ENCODE data around the gene UBE2G2.

The UBE2G2 gene

DNA sequence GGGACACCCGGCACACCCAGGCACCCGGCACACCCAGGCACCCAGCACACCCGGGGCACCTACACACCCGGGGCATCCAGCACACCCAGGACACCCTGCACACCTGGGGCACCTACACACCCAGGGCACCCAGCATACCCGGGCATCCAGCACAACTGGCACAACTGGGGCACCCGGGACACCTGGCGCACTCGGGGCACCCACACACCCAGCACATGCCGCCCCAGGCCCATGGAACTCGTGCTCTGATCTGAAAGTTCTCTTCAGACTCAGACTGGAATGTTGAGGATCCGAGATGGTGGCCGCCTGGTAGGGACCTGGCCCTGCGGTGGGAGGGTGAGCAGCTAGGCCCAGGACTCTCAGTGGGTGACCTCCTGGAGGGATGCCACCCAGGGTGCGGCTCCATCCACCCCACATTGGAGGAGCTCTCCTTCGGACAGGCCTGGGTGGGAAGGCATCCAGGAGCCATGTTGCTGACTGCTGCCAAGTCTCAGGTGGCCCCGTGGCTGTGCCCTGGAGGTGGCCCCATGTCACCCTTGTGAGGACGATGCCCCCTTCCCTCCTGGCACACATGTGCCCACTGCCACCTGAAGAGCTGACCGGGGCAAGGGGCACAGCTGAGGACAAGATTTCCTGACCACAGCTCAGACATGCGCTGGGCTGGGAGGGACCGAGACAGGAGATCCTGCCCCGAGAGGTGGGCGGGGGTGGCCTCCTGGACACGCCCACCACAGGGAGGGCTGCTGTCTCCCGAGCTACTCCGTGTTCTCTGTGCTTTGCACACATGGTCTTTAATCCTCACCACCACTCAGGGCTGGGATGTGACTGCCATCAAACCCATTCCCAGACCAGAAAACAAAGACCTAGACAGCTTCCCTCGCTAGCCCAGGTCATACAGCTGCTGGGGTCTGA, 37.0 kb downstream of the UBE2G2 start:
- no peak for DNase-seq (ENCODE audit: low read depth in 2 of 2)

GRCh38 chr21:44763451-44764318, 37.9 kb downstream of the UBE2G2 start:
- no peak for DNase-seq (ENCODE audit: low read depth in 2 of 2)

DNA sequence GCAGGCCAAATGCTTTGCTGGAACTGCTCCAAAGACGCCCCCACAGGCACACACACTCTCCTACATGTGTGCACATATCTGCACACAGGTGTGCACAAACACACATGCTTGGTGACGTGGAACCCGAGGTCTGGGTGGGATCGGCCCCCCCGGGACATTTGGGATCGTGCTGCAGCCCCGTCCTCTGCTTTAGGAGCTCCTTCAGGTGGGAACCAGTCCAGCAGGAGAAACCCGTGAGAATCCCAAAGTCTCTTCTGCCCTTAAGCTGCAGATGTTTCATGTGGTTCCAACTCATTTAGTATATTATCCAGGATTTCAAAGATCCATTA, 38.6 kb downstream of the UBE2G2 start:
- no peak for DNase-seq (ENCODE audit: low read depth in 2 of 2)

- DNase-seq (ENCODE audit: low read depth in 2 of 2): no peak
These were observed 39.2 kb downstream of the UBE2G2 start for GRCh38 chr21:44762221-44763049.

DNA sequence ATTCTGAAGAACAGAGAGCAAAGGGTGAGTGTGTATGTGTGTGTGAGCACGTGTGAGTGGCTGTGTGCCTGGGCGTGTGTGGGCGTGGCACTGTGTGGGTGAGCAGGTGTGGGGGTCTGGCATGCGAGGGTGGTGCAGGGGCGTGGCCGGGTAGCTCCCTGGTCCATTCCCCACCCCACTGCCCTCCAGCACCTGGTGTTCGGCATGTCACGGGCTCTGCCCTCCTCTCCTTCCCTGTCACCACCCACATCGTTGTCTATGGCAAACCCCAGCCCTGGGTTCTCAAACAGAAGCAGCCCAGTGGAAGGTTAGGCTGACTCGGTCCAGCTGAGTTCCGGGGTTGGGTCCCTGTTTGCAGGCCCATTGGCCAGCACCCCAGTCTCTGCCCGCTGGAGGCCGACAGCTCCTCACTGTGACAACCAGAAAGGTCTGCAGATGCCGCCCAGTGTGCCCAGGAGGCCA, 39.8 kb downstream of the UBE2G2 start:
- DNase-seq (ENCODE audit: low read depth in 2 of 2): no peak

DNA sequence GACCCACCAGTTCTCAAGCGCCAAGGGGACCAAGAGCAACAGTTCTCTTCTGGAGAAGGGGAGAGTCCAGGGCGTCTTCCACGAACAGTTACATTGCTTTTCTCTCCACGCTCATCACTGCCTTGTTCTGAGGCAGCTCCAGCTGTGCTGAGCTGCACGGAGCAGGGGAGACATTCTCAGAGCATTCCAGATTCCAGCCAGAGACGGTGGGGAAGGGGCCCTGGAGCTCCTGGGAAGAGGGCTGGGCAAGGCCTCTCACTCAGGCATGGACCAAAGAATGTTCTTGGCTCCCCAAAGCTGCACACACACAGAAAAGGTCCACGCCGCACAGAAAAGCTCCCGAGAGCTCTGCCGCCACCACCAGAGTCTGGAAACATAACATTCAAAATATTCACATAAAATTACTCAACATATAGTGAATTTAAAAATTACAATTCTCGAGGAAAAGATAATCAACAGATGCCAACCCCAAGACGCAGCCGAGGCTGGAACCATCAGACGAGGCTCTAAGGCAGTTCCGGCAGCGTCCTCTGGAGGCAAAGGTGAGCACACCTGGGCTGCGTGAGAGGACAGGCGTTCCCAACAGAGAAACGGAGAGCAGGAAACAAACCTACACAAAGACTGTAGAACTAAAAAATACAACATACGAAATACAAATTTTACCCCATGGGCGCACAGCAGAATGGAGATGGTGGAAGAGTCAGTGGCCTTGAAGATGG, 40.5 kb downstream of the UBE2G2 start:
- DNase-seq (ENCODE audit: low read depth in 2 of 2): no peak

- DNase-seq (ENCODE audit: low read depth in 2 of 2): no peak
These were observed 41.2 kb downstream of the UBE2G2 start for GRCh38 chr21:44760376-44760775.

GRCh38 chr21:44759628-44760285, 41.9 kb downstream of the UBE2G2 start:
- no peak for DNase-seq (ENCODE audit: low read depth in 2 of 2)

DNA sequence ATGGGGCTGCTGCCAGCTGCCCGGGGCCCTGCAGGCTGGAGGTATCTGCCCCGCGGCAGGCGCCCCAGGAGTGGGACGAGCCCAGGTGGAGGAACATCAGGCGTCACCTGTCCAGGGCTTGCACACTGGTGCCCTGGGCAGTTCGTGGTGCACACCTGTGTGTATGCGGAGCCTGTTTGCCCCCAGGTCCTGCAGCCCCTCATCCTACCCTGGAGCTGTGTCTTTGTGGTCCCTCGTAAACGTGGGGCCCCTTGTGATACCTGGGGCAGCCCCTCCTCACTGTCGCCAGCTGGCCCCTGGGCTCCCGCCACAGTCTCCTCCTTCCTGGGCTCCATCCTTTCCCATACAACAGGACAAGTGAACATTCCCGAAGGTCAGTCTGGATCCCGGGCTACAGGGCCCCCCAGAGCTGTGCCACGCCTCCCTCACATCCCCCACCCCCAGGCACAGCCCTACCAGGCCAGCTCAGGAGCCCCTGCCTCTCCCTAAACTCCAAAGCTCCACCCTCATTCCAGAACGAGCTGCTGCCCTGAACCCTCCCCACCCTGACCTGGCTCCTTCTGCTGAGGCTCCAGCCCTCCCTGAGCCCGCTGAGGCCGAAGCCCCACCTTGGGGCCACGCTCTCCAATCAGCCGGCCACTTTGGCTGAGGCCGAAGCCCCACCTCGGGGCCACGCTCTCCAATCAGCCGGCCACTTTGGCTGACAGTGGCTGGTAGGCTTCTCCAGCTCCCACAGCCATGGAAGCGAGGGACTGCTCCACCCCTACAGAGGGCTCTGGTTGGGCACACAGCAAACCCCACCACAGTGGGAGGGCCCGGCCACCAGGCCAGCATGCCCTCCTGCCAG, 42.6 kb downstream of the UBE2G2 start:
- DNase-seq (ENCODE audit: low read depth in 2 of 2): no peak

DNA sequence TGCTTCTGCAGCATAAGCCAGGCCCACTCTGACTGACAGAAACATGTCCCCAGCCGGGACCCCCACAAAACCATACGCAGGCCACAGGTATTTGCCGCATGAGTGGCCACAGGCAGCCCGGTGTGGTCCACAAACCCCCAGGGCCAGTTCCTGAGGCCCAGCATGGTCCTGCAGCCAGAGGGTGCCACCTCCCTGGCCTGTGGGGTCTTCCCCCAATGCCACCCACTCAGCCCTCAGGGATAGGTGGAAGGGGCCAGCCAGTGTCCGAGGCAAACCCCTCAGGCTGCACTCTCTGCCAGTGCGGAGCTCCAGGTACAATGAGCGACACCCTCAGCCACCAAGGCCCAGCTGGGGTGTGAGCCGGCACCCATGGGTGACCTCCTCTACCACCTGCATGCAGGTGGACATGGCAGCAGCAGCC, 43.5 kb downstream of the UBE2G2 start:
- DNase-seq (ENCODE audit: low read depth in 2 of 2): no peak

DNA sequence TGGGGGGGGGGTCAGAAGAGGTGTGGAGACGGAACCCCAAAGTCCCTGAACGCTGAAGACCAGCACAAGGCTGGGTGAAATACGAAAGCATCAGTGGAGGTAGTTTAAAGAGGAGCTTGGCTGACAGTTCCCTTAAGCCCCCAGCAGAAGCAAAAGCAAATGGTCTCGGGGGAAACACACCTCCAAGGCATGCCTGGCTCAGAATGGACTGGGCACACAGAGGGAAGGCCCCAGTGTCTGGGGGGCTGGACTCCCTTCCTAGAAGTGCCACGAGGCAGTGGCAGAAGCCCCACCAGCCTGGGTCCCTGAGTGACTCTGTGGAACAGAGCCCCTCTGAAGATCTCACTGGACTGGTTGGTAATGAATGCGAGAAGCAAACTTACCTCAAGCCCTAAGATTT, 43.9 kb downstream of the UBE2G2 start:
- DNase-seq (ENCODE audit: low read depth in 2 of 2): no peak

- no peak for DNase-seq (ENCODE audit: low read depth in 2 of 2)
These were observed 45.0 kb downstream of the UBE2G2 start for GRCh38 chr21:44756423-44757185.

DNA sequence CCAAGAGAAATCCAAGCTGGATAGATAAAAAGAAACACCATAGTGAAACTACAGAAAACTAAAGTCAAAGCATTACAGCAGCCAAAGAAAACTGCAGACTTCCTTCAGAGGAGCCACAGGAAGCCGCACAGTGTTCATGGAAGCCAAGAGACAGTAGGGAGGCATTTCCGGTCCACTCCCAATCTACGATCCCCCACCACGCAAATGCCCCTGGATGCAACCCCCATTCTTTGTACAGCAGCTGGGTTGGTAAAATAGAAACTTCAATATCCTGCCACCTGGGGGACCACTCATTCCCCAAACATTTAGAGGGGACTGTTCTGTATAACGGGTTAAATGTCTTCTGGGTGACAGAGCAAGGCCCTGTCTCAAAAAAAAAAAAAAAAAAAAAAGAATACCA, 46.4 kb downstream of the UBE2G2 start:
- no peak for DNase-seq (ENCODE audit: low read depth in 2 of 2)

- DNase-seq (ENCODE audit: low read depth in 2 of 2): no peak
These were observed 48.3 kb downstream of the UBE2G2 start for GRCh38 chr21:44753357-44753756.

DNA sequence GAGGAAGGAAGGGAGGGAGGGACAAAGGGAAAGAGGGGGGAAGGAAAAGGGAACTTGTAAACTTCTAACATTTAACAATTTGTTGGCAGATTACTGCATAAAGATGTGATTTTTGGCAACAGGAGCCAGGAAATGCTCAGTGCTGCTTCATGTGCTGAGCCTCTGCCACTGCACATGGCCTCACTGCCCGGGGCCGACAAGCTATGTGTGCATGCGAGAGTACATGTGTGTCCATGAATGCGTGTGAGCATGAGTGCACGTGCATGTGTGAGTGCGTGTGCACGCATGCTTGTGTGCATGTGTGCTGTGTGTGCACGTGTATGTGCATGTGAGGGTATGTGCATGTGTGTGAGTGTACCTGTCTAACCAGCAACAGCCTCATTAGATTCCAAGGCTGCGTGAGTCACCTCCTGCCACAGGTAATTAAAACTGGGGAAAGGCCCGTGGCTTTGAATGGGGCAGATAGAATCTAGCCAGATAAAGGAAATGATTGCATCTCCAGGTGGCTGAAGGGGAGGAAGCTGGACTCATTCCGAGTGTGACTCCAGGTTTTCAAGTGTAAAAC, 48.9 kb downstream of the UBE2G2 start:
- DNase-seq (ENCODE audit: low read depth in 2 of 2): no peak

DNA sequence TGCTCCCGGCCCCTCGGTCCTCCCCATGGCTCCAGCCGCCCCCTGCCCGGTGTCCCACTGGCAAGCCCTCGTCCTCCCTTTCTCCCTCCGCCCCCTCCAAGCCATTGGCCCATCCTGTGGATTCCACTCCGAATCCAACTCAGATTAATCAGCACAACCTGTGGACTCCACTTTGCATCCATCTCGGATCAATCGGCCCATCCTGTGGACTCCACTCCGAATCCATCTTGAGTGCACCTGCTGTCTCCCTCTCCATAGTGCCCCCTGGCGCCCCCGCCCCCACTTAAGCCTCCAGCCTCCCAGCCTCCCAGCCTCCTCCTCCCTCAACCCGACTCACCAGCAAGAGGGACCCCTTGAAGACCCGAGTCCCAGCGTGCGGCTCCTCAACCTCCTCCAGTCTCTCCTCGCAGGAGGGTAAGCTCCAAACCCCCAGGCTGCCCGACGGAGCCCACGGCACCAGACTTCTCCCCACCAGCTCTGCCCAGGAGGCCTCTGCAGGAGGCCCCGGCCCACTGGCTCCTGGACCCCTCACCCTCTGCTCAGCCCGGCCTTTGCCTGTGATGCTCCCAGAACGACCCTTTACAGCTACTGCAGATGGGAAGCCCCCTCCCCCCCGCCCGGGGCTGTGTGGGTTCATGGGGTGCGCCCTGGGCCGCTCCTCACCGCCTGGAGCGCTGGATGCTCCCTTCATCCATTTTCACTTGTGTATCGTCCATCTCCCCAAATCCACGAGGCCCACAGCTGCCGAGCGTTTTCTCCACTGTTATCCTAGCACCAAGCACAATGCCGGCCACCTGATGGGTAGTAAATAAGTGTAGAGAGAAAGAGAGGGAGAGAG, 49.6 kb downstream of the UBE2G2 start:
- no peak for DNase-seq (ENCODE audit: low read depth in 2 of 2)

DNA sequence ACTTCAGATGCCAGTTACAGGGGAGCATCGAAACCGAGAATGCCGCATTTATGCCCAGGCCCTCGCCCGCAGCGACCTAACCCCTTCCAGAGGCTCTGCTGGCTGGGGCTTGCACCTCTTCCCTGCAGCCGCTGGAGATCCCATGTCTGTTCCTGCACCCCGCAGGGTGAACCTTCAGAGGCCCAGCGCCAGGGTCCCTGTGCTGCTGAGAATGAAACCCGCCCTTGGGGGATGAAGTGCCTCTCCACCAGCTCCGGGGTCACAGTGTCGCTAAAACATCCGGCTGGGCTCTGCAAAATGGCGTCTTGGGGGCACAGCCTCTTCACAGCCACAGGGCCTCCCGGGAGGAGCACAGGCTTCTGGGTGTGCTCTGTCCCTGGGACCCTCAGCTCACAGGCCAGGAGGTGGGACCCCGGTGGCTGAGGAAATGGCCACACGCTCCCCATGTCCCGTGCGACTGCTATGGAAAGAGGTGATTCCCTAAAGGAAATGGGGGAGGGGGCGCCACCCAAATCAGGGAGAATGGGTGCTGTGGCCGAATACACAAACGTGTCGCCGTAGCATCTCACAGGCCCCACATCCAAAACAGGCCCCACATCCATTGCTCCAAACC, 50.3 kb downstream of the UBE2G2 start:
- no peak for DNase-seq (ENCODE audit: low read depth in 2 of 2)
